HG03097 (cell line): ENCODE results near the gene PLEKHM3.
"Not testable (repeated sequence)": the region's sequence is repeated elsewhere in the genome, so short reads cannot be mapped to it uniquely, and the experiment has no call there.

Source experiments
- ATAC-seq: cut with Tn5 transposase; IDR thresholded peaks from one replicate; pipeline ENCODE4 v1.9.1; 2021; ENCODE audit not compliant: unreplicated experiment, low FRiP score

Gene PLEKHM3

DNA sequence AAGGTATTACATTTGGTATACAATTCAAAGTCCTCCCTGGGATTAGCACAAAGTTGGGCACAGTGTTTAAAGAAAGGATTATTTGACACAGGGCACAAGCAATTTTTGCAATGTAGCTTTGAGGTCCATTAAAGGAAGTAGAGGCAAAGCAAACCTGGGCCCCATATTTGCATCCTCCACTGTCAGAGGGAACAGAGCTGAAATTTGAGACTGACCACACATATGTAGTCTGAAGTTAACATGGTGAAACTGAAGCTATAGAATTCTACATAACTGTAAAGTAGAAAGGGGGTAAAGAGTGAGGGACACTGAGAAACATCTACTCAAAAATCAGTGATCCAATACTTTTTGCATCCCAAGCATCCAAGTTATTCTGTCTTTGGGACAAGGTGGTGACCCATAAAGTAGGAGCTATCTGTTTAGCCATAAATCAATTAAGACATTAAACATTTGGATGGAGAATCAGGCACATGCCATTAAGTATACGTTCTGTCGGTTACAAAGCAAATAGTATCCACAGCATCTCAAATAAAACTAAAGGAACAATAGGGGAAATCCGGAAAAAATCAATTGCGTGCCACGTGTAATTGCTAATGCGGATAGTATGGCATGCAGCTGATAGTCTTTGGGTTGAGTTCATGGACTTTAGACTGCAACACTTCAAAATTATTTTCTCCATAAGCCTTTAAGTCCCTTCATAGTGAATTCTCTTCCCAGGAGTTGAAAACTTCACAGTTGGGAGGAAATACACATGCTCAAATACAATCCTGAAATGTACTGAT lies 72.6 kb downstream of the PLEKHM3 start:
- no peak for ATAC-seq

DNA sequence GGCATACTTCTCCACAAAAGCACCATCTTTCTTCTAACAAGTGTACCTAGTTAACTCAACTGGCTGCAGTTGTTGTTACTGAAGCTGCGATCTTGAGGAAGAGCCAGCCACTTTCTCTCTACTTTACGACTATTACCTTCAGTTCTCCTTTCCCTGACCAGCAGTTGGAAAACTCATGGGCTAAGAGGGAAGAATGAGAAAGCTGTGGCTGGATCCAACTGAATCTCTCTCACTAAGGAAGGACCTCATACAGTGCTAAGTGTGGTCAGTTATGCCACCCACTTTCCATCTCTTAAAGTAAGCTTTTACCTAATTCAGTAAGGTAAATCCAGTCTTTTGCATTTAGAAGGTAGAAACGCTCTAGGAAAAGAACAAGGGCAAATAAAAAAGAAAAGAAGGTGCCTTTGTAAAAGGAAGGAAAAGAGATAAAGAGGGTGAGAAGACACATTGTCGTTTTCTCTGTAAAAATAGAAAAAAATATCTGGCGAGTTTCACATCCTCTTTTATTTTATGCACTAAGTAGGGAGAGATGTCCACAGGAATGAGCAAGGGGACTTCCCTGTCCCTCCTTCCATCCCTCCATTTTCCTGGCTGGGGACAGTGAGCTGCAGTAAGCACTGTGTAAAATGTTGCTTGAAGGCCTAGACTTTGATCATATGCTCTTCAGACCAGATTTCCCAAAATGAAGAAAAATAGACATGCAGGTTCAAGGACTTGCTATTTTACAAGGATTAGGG lies 73.4 kb downstream of the PLEKHM3 start:
- ATAC-seq = no peak

DNA sequence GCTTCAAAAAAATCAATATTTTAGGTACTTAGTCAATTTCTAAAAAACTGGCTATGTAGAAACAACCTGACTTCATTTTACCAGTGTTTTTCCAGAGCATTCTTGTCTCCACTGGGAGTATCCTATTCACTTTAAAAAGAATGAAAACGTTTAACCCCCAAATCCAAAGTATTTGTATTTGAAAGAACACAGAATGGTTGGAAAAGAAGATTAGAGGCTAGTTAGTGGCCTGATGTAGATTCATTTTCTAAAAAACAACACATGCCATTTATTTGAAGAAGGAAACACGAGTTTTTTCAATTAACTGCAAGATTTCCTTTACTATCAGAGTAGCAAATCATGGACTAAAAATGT lies 74.6 kb downstream of the PLEKHM3 start:
- no peak for ATAC-seq

DNA sequence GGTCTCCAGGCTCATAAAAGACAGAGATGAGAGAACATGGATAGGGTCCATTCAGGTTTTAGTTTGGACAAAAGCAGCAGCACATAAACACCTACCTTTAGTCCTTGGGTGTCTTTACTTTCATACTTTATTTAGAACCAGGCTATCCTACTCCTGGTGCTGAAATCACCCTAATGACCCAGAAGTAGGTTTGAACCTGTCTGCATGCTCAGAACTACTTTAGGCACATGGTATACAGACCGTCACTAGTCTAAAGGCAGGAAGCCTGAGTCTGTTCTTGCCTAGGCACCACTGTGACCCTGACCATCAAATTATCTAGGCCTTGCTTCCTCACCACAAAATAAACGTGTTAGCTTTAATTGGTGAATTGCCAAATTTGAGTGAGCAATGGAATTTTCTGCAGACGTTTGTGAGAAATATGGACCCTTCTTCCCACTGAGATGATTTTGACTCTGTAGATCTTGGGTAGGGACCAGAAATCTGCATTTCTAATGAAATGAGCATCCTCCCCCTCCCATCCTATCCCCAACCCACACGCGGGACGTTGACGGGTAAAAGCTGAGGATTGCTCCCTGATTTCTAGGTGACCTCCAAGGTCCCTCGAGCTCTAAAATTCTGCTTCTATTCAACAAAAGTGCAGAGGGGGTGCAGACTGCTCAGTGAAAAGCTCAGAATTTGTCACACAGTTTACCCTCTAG lies 75.1 kb downstream of the PLEKHM3 start:
- ATAC-seq = no peak

DNA sequence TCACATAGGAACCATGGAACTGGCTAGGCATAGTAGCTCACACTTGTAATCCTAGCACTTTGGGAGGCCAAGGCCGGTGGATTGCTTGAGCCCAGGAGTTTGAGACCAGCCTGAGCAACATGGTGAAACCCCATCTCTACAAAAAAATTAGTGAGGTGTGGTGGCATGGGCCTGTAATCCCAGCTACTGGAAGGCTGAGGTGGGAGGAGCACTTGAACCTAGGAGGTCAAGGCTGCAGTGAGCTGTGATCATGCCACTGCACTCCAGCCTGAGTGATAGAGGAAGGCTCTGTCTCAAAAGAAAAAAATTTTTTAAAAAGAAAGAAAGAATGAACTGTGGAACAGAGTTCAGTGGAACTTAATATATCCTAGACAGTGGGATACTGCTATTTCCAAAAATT lies 76.1 kb downstream of the PLEKHM3 start:
- ATAC-seq = not testable (repeated sequence)

DNA sequence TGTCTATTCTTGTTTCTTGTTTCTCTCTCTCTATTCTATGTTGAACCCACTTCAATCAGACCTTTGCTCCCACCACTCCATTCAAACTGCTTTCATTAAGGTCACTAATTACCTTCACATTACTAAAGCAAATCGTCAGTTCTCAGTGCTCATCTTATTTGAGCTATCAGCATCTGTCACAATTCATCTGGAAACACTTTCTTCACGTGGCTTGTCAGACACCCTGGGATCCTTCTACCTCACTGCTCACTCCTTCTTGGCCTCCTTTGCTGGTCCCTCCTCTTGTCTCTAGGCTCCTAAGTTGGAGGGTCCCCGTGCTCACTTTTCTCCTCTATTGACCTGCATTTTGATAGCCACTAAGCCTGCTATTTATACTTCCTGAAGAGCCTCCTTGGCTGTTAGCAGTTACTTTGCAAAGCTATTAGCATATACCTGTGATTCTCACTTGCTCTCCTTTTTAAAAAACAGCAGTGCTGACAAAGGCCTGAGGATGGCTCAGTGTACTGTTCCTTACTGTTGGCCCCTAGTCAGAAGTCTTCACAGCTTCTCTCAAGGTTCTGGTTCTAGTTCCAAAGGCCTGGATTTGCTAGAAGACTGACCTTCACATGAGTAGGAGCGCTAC lies 80.2 kb downstream of the PLEKHM3 start:
- no peak for ATAC-seq

DNA sequence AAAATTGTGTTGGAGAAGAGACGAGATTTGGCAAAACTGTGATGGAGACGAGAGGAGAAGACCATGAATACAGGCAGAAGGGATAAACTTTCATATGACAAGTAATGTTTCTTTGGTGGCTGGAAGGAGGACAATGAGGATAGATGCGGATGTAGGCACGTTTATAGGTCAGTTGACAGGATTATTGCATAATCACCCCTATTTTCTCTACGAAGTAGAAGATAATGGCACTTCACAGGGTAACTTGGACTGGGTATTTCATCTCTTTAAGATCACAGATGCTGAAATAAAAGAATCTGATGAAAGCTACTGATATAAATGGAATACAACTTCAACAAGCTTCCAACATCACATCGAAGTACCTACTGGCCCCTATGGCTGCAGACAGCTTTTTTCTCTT lies 81.0 kb downstream of the PLEKHM3 start:
- ATAC-seq = no peak

DNA sequence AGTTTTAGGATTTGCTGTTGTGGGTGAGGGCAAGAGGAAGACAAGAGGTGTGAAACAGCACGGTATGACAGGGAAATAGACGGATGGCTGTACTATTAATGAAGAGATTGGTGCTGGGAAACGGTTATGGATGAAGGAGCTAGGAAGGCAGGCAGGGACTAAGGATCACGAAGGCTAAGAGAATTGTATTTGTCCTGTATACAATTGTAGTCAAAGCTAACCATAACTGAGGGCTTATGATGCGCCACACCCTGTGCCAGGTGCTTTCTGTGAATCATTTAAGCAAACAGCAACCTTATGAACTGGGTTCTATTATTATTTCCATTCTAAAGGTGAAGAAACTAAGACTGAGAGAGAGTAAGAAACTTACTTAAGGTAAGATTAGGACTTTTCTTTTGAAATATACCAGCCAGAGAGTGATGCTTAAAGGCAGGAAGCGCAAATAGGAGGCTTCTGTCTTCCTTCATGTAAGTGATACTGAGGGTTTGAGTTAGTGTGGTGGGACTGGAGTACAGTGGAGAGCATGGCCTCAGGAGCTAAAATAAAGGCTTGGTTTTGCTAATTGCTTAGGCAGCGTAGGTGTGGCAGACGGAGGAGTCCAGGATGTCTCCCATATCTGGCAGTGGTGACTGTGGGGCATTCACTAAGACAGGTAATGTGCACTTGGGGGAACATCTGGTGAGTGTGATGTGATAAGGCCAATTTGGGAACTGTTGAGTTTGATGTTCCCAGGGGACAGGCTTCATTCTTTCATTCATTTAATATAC lies 85.8 kb downstream of the PLEKHM3 start:
- no peak for ATAC-seq

DNA sequence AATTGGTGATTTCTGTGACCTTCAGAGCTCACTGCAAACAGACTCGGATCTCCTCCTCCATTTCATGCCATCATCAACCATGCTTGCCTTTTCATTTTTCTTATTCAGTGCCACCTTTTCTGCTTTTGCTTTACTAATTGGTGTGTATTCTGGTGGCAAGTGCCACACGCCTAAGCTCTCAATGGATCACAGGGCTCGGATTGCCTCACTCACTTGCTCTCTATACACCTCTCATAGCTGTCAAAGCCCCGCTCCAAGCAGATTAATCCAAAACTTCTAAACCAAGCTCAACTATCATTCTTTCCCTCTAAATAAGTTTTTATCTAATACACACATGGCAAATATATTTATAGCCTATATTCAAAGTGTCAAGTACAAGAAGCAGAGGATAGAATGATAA lies 86.4 kb downstream of the PLEKHM3 start:
- no peak for ATAC-seq

DNA sequence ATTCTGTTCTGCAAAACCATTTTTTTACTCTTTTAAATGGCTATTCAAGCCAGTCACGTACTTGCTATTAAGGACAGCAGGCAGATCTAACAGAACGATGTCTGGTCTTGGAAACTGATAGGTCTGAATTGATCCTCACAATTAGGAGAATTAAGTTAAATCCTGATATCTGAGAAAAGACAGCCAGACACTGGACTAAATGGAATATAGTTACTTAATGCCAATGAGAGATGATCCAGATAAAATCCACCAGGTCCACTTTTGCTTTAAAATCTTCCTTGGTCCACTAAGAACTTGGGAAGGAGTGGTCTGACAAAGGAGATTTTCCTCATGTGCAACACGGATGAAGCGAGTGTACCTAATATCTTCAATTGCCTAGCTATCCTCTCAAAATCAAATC lies 86.9 kb downstream of the PLEKHM3 start:
- ATAC-seq = no peak

DNA sequence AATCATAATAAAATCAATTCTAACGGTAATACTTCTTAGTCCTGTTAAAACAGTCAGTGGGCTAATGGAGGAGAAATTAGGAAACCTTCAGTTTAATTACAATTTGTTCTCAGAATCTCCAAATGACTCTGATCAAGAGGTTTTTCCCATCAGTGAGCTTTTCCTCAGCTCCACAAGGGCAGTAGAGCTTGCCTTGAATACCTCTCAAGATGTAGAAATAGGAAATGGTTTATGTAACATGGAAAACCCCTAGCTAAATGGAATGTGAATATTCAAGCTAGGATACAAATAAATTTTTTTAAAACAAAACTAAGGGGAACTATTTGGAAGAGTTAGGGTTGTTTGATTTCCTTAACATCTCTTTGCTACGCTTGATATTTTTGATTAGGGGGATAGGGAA lies 87.5 kb downstream of the PLEKHM3 start:
- no peak for ATAC-seq

DNA sequence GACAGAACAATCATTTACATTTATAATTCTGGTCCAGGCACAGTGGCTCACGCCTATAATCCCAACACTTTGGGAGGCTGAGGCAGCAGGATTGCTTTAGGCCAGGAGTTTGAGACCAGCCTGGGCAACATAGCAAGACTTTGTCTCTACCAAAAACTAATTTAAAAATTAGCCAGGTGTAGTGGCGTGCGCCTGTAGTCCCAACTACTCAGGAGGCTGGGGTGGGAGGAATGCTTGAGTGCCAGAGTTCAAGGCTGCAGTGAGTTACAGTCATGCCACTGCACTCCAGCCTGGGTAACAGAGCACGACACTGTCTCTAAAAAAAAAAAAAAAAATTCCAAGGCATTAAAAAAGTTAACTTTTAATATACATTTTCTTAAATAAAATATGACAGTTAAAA lies 88.1 kb downstream of the PLEKHM3 start:
- ATAC-seq = no peak

DNA sequence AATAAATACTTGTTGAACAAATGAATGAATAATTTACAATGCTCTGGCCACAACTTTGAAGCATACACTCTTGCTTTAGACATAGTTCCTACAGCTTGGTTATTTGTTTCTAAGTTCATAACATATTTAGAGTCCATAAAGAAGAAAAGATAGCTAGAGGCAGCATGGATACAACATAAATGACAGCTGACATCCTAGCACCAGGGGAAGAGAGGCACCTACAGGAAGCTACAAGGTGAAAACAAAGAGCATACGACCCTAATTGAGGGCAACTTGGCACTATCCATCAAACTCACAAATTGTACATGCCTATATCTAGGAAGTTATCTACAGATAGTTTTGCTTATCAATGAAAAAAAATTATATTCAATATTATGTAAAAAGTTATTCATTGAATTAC lies 88.9 kb downstream of the PLEKHM3 start:
- ATAC-seq = no peak

DNA sequence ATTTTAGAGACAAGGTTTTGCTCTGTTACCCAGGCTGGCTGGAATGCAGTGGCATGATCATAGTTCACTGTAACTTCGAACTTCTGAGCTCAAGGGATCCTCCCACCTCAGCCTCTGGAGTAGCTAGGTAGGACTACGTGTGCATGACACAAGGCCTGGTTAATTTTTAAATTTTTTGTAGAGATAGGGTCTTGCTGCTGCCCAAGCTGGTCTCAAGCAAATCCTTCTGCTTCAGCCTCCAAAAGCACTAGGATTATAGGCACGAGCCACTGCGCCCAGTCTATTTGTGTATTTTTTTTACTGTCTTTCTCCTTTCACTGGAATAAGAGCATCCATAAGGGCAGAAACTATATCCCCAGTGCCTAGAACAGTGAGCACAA lies 89.3 kb downstream of the PLEKHM3 start:
- no peak for ATAC-seq

DNA sequence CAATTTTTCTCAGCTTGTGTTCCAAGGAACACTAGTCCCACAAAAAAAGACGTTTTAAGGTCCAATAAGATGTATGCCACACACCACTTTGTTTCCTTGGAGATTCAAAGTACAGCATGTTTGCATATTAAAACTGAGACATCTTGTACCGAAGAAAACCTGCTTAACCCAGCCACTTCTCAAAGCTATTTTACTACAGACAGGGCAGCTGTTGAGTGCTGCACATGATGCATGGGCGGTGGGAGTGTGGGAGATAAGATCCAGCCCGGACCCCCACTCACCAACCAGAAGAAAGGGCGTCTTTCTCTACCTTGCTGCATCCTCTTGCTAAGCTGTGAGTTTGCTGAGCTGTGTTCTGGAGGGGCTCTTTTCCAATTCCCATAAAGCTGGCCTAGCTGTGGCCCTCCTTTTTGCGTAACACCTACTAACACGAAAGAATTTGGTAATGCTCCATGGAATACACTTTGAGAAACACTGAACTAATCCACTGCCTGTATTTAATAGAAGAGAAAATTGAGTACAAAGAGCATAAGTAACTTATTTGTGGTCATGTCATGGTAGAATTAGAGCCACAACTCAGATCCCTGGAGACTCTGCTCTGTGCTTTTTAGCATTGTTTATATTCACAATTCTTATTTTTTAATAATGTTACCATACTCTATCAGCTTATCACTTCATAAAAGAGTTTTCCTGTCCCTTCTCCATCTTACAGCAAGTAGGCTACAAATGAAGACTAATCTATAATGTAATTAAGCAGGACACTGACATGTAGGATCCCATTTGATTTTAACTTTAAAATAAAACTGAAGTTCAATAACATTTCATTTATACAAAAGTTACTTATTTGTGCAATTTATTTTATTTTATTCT lies 90.0 kb downstream of the PLEKHM3 start:
- no peak for ATAC-seq

DNA sequence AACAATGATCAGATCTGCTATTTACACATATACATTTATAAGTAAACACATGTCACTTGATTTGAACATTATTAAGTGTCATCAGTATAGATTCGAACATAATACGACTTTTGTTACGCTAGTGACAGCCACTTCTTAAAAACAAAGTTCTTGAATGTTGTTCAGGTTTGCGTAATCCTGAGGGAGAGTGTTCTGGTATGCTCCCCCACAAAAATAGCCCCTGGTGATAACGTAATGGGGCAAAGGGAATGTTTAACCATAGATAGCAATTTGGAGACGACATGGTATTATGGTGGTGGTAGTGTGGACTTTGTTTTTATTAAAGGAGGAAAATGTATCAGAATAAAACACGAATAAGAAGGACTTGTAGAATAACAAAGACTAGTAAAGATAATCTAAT lies 90.6 kb downstream of the PLEKHM3 start:
- ATAC-seq = no peak

DNA sequence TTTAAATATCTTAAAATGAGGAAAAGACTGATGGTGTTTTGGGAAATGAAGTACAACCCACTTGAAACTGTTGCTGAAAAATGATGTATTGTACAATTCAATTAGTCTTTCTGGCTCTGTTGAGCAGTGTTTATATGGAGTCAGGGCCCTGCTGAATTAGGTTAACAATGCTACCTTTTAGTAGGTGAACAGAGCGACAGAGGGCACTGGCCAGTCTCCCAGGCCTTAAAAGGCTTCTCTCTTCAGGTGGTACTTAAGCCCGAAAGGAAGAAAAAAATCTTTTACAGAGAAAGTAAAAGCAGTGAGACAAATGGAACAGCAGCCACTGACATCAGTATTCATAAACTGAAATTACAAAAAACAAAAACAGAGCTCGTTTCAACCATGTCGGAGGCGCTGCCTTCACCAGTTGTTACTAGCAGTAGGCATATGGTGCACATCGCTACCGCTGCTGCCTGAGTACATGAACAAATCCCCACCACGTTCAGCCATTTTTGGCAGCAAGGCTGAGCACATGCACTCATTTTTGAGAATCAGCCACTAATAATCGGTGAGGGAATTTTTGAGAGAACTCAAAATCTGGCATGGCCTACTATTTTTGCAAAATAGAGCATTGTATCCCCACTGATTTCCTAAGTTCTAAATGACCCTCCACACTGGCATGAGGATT lies 91.8 kb downstream of the PLEKHM3 start:
- no peak for ATAC-seq

DNA sequence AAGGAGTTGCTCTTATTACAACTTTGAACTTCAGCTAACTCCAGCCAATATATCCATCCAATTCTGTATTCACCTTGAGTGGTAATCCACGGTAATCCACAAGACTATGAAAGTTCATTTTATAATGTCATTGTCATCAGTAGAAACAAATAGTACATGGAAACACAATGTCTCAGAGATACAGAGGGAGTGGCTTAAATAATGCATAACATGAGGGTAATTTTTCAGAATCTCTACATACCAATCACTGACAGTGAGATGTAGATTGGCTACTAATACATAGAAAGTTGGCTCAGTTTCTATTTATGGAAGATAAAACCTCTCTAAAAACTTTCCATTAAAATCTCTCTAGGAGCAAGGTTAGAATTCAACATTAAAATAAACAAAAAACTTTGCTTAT lies 93.2 kb downstream of the PLEKHM3 start:
- ATAC-seq = no peak

DNA sequence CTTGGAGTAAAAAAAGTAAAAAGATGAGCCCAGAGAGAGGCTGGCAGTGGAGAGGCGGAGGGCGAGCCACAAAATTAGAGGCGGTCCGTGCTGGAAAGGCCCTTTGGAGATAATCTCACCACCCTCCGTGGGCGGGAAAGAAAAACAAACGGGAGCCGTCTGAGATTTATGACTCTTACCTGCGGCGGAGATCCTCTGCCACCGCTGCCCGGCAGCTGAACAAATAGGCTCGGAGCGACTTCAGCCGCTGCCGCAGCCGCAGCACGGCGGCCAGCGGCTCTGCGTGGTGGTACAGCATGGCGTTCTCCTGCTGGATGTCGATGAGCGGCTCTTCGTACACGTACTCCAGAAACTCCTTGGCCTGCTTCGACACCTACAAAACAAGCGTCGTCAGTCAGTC lies 94.6 kb downstream of the PLEKHM3 start:
- no peak for ATAC-seq
